ENCODE measurements around the gene SLC7A8.
A peak's percentile ranks its signal among the peaks of the same experiment; 100 is the strongest.

The SLC7A8 gene

GRCh38 chr14:23132970-23133369 is 50.5 kb downstream of the SLC7A8 start:
- DNase-seq (ENCODE audit: low read depth in 1 of 2, low spot score in 1 of 2): no peak

GRCh38 chr14:23131482-23131881 is 52.0 kb downstream of the SLC7A8 start:
- DNase-seq (ENCODE audit: low read depth in 1 of 2, low spot score in 1 of 2): no peak

GRCh38 chr14:23130871-23131270 is 52.6 kb downstream of the SLC7A8 start:
- no peak for DNase-seq (ENCODE audit: low read depth in 1 of 2, low spot score in 1 of 2)

GRCh38 chr14:23129759-23130316 is 53.6 kb downstream of the SLC7A8 start:
- no peak for DNase-seq (ENCODE audit: low read depth in 1 of 2, low spot score in 1 of 2)

GRCh38 chr14:23128969-23129758 is 54.3 kb downstream of the SLC7A8 start:
- no peak for DNase-seq (ENCODE audit: low read depth in 1 of 2, low spot score in 1 of 2)

- DNase-seq (ENCODE audit: low read depth in 1 of 2, low spot score in 1 of 2): no peak
Measured at GRCh38 chr14:23127861-23128260, 55.6 kb downstream of the SLC7A8 start.

GRCh38 chr14:23126548-23127278 is 56.7 kb downstream of the SLC7A8 start:
- no peak for DNase-seq (ENCODE audit: low read depth in 1 of 2, low spot score in 1 of 2)

- no peak for DNase-seq (ENCODE audit: low read depth in 1 of 2, low spot score in 1 of 2)
Measured at GRCh38 chr14:23125933-23126524, 57.4 kb downstream of the SLC7A8 start.

- DNase-seq (ENCODE audit: low read depth in 1 of 2, low spot score in 1 of 2): no peak
Measured at GRCh38 chr14:23125011-23125410, 58.4 kb downstream of the SLC7A8 start.

- no peak for DNase-seq (ENCODE audit: low read depth in 1 of 2, low spot score in 1 of 2)
Measured at GRCh38 chr14:23124337-23124954, 59.0 kb downstream of the SLC7A8 start.

GRCh38 chr14:23123419-23123818 is 60.0 kb downstream of the SLC7A8 start:
- DNase-seq (ENCODE audit: low read depth in 1 of 2, low spot score in 1 of 2): no peak

GRCh38 chr14:23122086-23122485 is 61.4 kb downstream of the SLC7A8 start:
- DNase-seq (ENCODE audit: low read depth in 1 of 2, low spot score in 1 of 2): no peak

- no peak for DNase-seq (ENCODE audit: low read depth in 1 of 2, low spot score in 1 of 2)
Measured at GRCh38 chr14:23121361-23121771, 62.1 kb downstream of the SLC7A8 start.

- peak; percentile 57 to 73 for DNase-seq (ENCODE audit: low read depth in 1 of 2, low spot score in 1 of 2)
Measured at GRCh38 chr14:23120541-23121251, 62.8 kb downstream of the SLC7A8 start.

- DNase-seq (ENCODE audit: low read depth in 1 of 2, low spot score in 1 of 2): peak; percentile 11 to 14
Measured at GRCh38 chr14:23119363-23120327, 63.8 kb downstream of the SLC7A8 start.

GRCh38 chr14:23118506-23119362 is 64.7 kb downstream of the SLC7A8 start, which contains the start of gene CEBPE:
Gene CEBPE, minus strand, starts transcription at chr14:23119255. Its CDS starts 164 bp downstream, at chr14:23119091.
- no peak for DNase-seq (ENCODE audit: low read depth in 1 of 2, low spot score in 1 of 2)

- no peak for DNase-seq (ENCODE audit: low read depth in 1 of 2, low spot score in 1 of 2)
Measured at GRCh38 chr14:23117371-23118020, 66.0 kb downstream of the SLC7A8 start.

- no peak for DNase-seq (ENCODE audit: low read depth in 1 of 2, low spot score in 1 of 2)
Measured at GRCh38 chr14:23115918-23116317, 67.5 kb downstream of the SLC7A8 start.

Measured in activated CD4-positive, alpha-beta T cell treated with anti-CD3 and anti-CD28 coated beads, Interleukin-2, amount 50 U/mL, for 24 hours (primary cell).